Neural progenitor cell (in vitro differentiated cells): ENCODE results near the gene SPRED2. TPM values are rescaled to one million over a fixed set of nuclear protein-coding genes. Genes with fewer than 3 reads are reported as not detected.

ENCODE experiments used
- DNase-seq: peaks from one replicate; pipeline ENCODE4 v3.0.0-alpha.2; 2016; ENCODE audit warnings: low spot score
- H2AFZ ChIP-seq: fragments of 200-600 bp; sonication (generic); replicated peaks from 2 replicates; pipeline ENCODE4 v1.6.1; 2016; ENCODE audit warnings: antibody characterized with exemption
- H3F3A ChIP-seq: fragments of 200-600 bp; sonication (generic); 2 replicates; pipeline ENCODE4 v1.6.1; 2016; ENCODE audit warnings: antibody characterized with exemption, low read depth
- H3K27ac ChIP-seq: fragments of 200-600 bp; sonication (generic); 2 replicates; pipeline ENCODE4 v1.5.1; 2016; ENCODE audit warnings: mild to moderate bottlenecking
- H3K27me3 ChIP-seq: fragments of 200-600 bp; sonication (generic); 2 replicates; pipeline ENCODE4 v1.6.1; 2016; ENCODE audit warnings: mild to moderate bottlenecking, moderate library complexity
- H3K36me3 ChIP-seq: fragments of 200-600 bp; sonication (generic); 2 replicates; pipeline ENCODE4 v1.5.1; 2016
- H3K4me1 ChIP-seq: fragments of 200-600 bp; sonication (generic); 2 replicates; pipeline ENCODE4 v1.6.1; 2016; ENCODE audit warnings: mixed run types
- H3K4me2 ChIP-seq: fragments of 200-600 bp; sonication (generic); 2 replicates; pipeline ENCODE4 v1.6.1; 2016
- H3K4me3 ChIP-seq: fragments of 200-600 bp; sonication (generic); 2 replicates; pipeline ENCODE4 v1.5.1; 2016
- H3K79me2 ChIP-seq: fragments of 200-600 bp; sonication (generic); 2 replicates; pipeline ENCODE4 v1.6.1; 2016; ENCODE audit warnings: low read depth
- H3K9ac ChIP-seq: fragments of 200-600 bp; sonication (generic); 2 replicates; pipeline ENCODE4 v1.6.1; 2016
- H3K9me3 ChIP-seq: fragments of 200-600 bp; sonication (generic); 2 replicates; pipeline ENCODE4 v1.5.1; 2016; ENCODE audit warnings: low read depth
- H4K20me1 ChIP-seq: fragments of 200-600 bp; sonication (generic); 2 replicates; pipeline ENCODE4 v1.6.1; 2016; ENCODE audit warnings: low read depth
- H3K27ac Mint-ChIP-seq: 3 replicates; pipeline ENCODE4 v1.8.0; 2021; ENCODE audit warnings: mixed read lengths
- H3K27me3 Mint-ChIP-seq: 2 replicates; pipeline ENCODE4 v1.8.0; 2022; ENCODE audit warnings: low read depth, mild to moderate bottlenecking, inconsistent platforms, moderate library complexity, mixed read lengths; ENCODE audit not compliant: insufficient read depth
- H3K36me3 Mint-ChIP-seq: 3 replicates; pipeline ENCODE4 v1.8.0; 2021; ENCODE audit warnings: mixed read lengths
- H3K4me1 Mint-ChIP-seq: 3 replicates; pipeline ENCODE4 v1.8.0; 2021; ENCODE audit warnings: mixed read lengths
- H3K4me3 Mint-ChIP-seq: 3 replicates; pipeline ENCODE4 v1.8.0; 2021; ENCODE audit warnings: mild to moderate bottlenecking, moderate library complexity, mixed read lengths
- H3K9me3 Mint-ChIP-seq: 3 replicates; pipeline ENCODE4 v1.8.0; 2020; ENCODE audit warnings: mixed read lengths
- EZH2 ChIP-seq: fragments of 200-600 bp; sonication (generic); IDR thresholded peaks from 2 replicates; pipeline ENCODE4 v1.6.1; 2017; ENCODE audit warnings: antibody characterized with exemption, mild to moderate bottlenecking, moderate library complexity
- EZH2phosphoT487 ChIP-seq: fragments of 200-600 bp; sonication (generic); IDR thresholded peaks from 2 replicates; pipeline ENCODE4 v1.6.1; 2017; ENCODE audit warnings: antibody characterized with exemption
- total RNA-seq: library from RNA; depleted of rRNA; stranded (reverse); fragments of >200 nt; gene quantifications from 2 replicates; pipeline ENCODE4 v1.2.3, GENCODE V29; 2015; ENCODE audit warnings: low replicate concordance
- TF ChIP-seq, protein P1 (sequence below): fragments of 200-600 bp; sonication (generic); IDR thresholded peaks from 2 replicates; pipeline ENCODE4 v1.5.1; 2017; ENCODE audit warnings: antibody characterized with exemption, mild to moderate bottlenecking

SPRED2 gene
- total RNA-seq, 1 donor from 2014 or later: 11.6 TPM

DNA sequence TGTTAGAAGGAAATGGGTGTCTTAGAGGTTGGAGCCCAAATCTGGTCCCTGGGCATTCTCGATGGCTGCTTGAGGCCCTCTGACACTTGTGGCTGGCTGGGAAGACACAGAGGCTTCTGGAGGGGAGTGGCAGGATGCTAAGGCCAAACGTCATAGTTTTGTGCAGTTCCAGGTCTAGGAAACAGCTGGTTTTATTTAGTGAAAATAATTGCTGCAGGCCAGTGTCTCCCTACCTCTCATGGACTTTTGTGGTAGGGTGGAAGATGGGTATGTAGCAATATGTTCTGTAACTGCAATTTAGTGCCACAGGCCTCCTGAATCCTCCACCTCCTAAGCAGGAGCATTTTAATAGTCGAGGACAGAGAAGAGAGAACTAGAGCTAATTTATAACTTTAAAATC, 32.2 kb upstream of the SPRED2 start:
- peaks cover 22% of the 10 kb centered on the region for H3K27me3 ChIP-seq
- Mint-ChIP-seq H3K9me3 (no peaks in the 10 kb centered on the region), H3K36me3 (peaks cover 1% of the 10 kb centered on the region), H3K4me3 (no peak overlapping the region), H3K27me3 (peaks cover 12% of the 10 kb centered on the region), H3K27ac (peak overlapping the region; percentile 41), H3K4me1 (peaks cover 20% of the 10 kb centered on the region)
- no peak overlapping the region for H2AFZ ChIP-seq
- H3K4me1 ChIP-seq: no peaks in the 10 kb centered on the region
- H3K9me3 ChIP-seq: no peaks in the 10 kb centered on the region
- no peak overlapping the region for H3K9ac ChIP-seq
- H4K20me1 ChIP-seq: no peaks in the 10 kb centered on the region
- TF ChIP-seq, protein P1, sequence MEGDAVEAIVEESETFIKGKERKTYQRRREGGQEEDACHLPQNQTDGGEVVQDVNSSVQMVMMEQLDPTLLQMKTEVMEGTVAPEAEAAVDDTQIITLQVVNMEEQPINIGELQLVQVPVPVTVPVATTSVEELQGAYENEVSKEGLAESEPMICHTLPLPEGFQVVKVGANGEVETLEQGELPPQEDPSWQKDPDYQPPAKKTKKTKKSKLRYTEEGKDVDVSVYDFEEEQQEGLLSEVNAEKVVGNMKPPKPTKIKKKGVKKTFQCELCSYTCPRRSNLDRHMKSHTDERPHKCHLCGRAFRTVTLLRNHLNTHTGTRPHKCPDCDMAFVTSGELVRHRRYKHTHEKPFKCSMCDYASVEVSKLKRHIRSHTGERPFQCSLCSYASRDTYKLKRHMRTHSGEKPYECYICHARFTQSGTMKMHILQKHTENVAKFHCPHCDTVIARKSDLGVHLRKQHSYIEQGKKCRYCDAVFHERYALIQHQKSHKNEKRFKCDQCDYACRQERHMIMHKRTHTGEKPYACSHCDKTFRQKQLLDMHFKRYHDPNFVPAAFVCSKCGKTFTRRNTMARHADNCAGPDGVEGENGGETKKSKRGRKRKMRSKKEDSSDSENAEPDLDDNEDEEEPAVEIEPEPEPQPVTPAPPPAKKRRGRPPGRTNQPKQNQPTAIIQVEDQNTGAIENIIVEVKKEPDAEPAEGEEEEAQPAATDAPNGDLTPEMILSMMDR: no peak
- TF ChIP-seq EZH2phosphoT487: no peak
- no peak for TF ChIP-seq EZH2
- no peak overlapping the region for H3K27ac ChIP-seq
- H3K4me3 ChIP-seq: no peak overlapping the region
- no peak for DNase-seq
- no peaks in the 10 kb centered on the region for H3F3A ChIP-seq
- no peak overlapping the region for H3K4me2 ChIP-seq
- H3K79me2 ChIP-seq: no peaks in the 10 kb centered on the region
- no peaks in the 10 kb centered on the region for H3K36me3 ChIP-seq

GRCh38 chr2:65458999-65459398, 26.6 kb upstream of the SPRED2 start:
- Mint-ChIP-seq H3K4me1 (peaks cover 26% of the 10 kb centered on the region), H3K27ac (peak overlapping the region; percentile 7), H3K27me3 (peaks cover 7% of the 10 kb centered on the region), H3K4me3 (no peak overlapping the region), H3K9me3 (no peaks in the 10 kb centered on the region), H3K36me3 (peaks cover 1% of the 10 kb centered on the region)
- Histone ChIP-seq H3K9ac (no peak overlapping the region), H3K36me3 (no peaks in the 10 kb centered on the region), H3K4me3 (no peak overlapping the region), H2AFZ (no peak overlapping the region), H3K27me3 (peaks cover 46% of the 10 kb centered on the region), H3F3A (no peaks in the 10 kb centered on the region), H3K79me2 (no peaks in the 10 kb centered on the region), H4K20me1 (no peaks in the 10 kb centered on the region), H3K4me2 (no peak overlapping the region), H3K27ac (no peak overlapping the region), H3K9me3 (no peaks in the 10 kb centered on the region), H3K4me1 (no peaks in the 10 kb centered on the region)
- DNase-seq: no peak
- TF ChIP-seq EZH2: no peak

- no peak for DNase-seq
- Histone ChIP-seq H3K9ac (no peak overlapping the region), H3K36me3 (no peaks in the 10 kb centered on the region), H3K4me1 (no peaks in the 10 kb centered on the region), H3K79me2 (no peaks in the 10 kb centered on the region), H2AFZ (no peak overlapping the region), H3K4me3 (no peak overlapping the region), H4K20me1 (no peaks in the 10 kb centered on the region), H3K4me2 (no peak overlapping the region), H3K27ac (no peak overlapping the region), H3K27me3 (peaks cover 53% of the 10 kb centered on the region), H3F3A (no peaks in the 10 kb centered on the region), H3K9me3 (no peaks in the 10 kb centered on the region)
- peaks cover 1% of the 10 kb centered on the region for H3K36me3 Mint-ChIP-seq
- no peak overlapping the region for H3K27ac Mint-ChIP-seq
- no peaks in the 10 kb centered on the region for H3K9me3 Mint-ChIP-seq
- peaks cover 7% of the 10 kb centered on the region for H3K27me3 Mint-ChIP-seq
- peaks cover 26% of the 10 kb centered on the region for H3K4me1 Mint-ChIP-seq
- TF ChIP-seq EZH2phosphoT487 (no peak), EZH2 (no peak)
- TF ChIP-seq, protein P1: no peak
- no peak overlapping the region for H3K4me3 Mint-ChIP-seq
These were observed 24.5 kb upstream of the SPRED2 start for GRCh38 chr2:65456886-65457285.

- Histone ChIP-seq H3K4me1 (no peaks in the 10 kb centered on the region), H3K36me3 (no peaks in the 10 kb centered on the region), H3K27me3 (peaks cover 51% of the 10 kb centered on the region), H3F3A (no peaks in the 10 kb centered on the region), H3K9me3 (no peaks in the 10 kb centered on the region), H3K4me2 (no peak overlapping the region), H3K9ac (no peak overlapping the region), H3K4me3 (no peak overlapping the region), H3K79me2 (no peaks in the 10 kb centered on the region), H4K20me1 (no peaks in the 10 kb centered on the region), H3K27ac (no peak overlapping the region), H2AFZ (no peak overlapping the region)
- H3K9me3 Mint-ChIP-seq: no peaks in the 10 kb centered on the region
- H3K4me1 Mint-ChIP-seq: peaks cover 26% of the 10 kb centered on the region
- no peak for DNase-seq
- peaks cover 4% of the 10 kb centered on the region for H3K27me3 Mint-ChIP-seq
- H3K4me3 Mint-ChIP-seq: no peak overlapping the region
- no peak overlapping the region for H3K27ac Mint-ChIP-seq
- TF ChIP-seq EZH2: no peak
- TF ChIP-seq, protein P1: no peak
- TF ChIP-seq EZH2phosphoT487: no peak
- H3K36me3 Mint-ChIP-seq: no peaks in the 10 kb centered on the region
These were observed 23.7 kb upstream of the SPRED2 start for GRCh38 chr2:65456064-65456463.
